Esophagus squamous epithelium (tissue), 4 donors: ENCODE measurements around the gene ANXA11.

Source experiments
- CTCF ChIP-seq, 6 experiments: fragments of 450-650 bp in 4 of 6; fragments of 200-600 bp in 2 of 6; sonication (generic) in 2 of 6; IDR thresholded peaks; one replicate each; pipeline ENCODE4 v1.5.1; 2016 to 2019; ENCODE audit warnings: antibody characterized with exemption in 6 of 6, mild to moderate bottlenecking in 4 of 6, moderate library complexity in 4 of 6
- POLR2A ChIP-seq, 4 donors: fragments of 450-650 bp; IDR thresholded peaks; one replicate each; pipeline ENCODE4 v1.6.1; 2017; ENCODE audit warnings: antibody characterized with exemption in 4 of 4, mild to moderate bottlenecking in 4 of 4, moderate library complexity in 3 of 4

- TF ChIP-seq CTCF (IDR thresholded peaks at IDR 0.05) (no peak), POLR2A (IDR thresholded peaks at IDR 0.05) (no peak)
Observed at GRCh38 chr10:80156216-80156615, 49.1 kb downstream of the ANXA11 start.
